ENCODE results near the gene MRPL38. TPM values are rescaled to one million over a fixed set of nuclear protein-coding genes. Genes with fewer than 3 reads are reported as not detected.

The MRPL38 gene
- total and polyA plus RNA-seq, 2 of the 8 experiments (the other 6 are each of a cell fraction or from before 2014, with no cell fraction given), result 78.4 to 125 TPM

GRCh38 chr17:75941442-75941819 is 36.7 kb upstream of the MRPL38 start:
- no peak overlapping the region for H4K8ac ChIP-seq (ENCODE audit: extremely low read depth, insufficient read depth, low read length)
- peaks cover 4% of the 10 kb centered on the region; the same call in 1 of the 2 replicates for H3K23me2 ChIP-seq (ENCODE audit: low read depth, low read length)
- no peak overlapping the region for H3K56ac ChIP-seq (replicated peaks; ENCODE audit: insufficient read length, low read depth, low read length)
- no peak overlapping the region for H2BK120ac ChIP-seq (replicated peaks; ENCODE audit: low read depth, low read length)
- no peak overlapping the region for H2BK5ac ChIP-seq (ENCODE audit: low read depth, low read length)
- H2BK20ac ChIP-seq (ENCODE audit: low read length), result no peak overlapping the region
- H2AK5ac ChIP-seq (ENCODE audit: low read depth, low read length), result no peak overlapping the region
- no peak for DNase-seq (ENCODE audit: low read depth in 1 of 2, low spot score in 2 of 2)
- CTCF ChIA-PET (ENCODE audit: partially characterized antibody), result interaction anchor here (0.7 to 1.3 kb wide), 4 partner anchors 26 to 444 kb away, joined by 3 to 4 read pairs (median 3); partner anchors contain the start of gene SPHK1
- peak overlapping the region; percentile 62 to 73 for H3K4me2 ChIP-seq (ENCODE audit: insufficient read depth in 1 of 2, low read depth in 2 of 2, low read length in 2 of 2)
- H3K23ac ChIP-seq (ENCODE audit: insufficient read length), result no peak overlapping the region
- H3K4me1 ChIP-seq (replicated peaks in 1 of 4; ENCODE audit: control insufficient read depth in 3 of 4, insufficient read depth in 4 of 4, low read length in 3 of 4), result peaks cover 0 to 3% (median 2%) of the 10 kb centered on the region in 4 experiments; a peak in 3 of 7 replicates
- H2AFZ ChIP-seq (ENCODE audit: low read length), result no peak overlapping the region
- no peak overlapping the region for H4K5ac ChIP-seq (ENCODE audit: insufficient read length, low read depth, low read length)
- peak overlapping the region in 3 of 4 experiments; percentile 55 to 81 (median 74); a peak in 5 of 8 replicates for H3K4me3 ChIP-seq (ENCODE audit: extremely low read depth in 1 of 4, insufficient read depth in 2 of 4, low read depth in 3 of 4, low read length in 4 of 4)
- no peak overlapping the region for H3K14ac ChIP-seq (ENCODE audit: insufficient read length)
- no peak for TF ChIP-seq CTBP2 (IDR thresholded peaks at IDR 0.05; ENCODE audit: borderline replicate concordance, insufficient read depth, insufficient read length, low read length)
- no peak for TF ChIP-seq FOSL1 (IDR thresholded peaks at IDR 0.05; ENCODE audit: insufficient read depth, low read depth, low read length)
- no peak for TF ChIP-seq YY1 (IDR thresholded peaks at IDR 0.05; ENCODE audit: low read depth, low read length)
- no peak for TF ChIP-seq HDAC6 (IDR thresholded peaks at IDR 0.05; ENCODE audit: low read depth, low read length)
- no peak for TF ChIP-seq NANOG (IDR thresholded peaks at IDR 0.05; ENCODE audit: insufficient read depth, low read depth, low read length, poor library complexity, severe bottlenecking)
- TF ChIP-seq ASH2L (IDR thresholded peaks at IDR 0.05; ENCODE audit: low read length), result no peak
- no peaks in the 10 kb centered on the region for H4K20me1 ChIP-seq (replicated peaks in 1 of 2; ENCODE audit: control insufficient read depth in 1 of 2, insufficient read depth in 2 of 2, low read length in 2 of 2)
- H3K79me2 ChIP-seq (ENCODE audit: control insufficient read depth in 1 of 2, insufficient read depth in 2 of 2, low read length in 2 of 2), result no peaks in the 10 kb centered on the region
- POLR2A ChIA-PET (ENCODE audit: partially characterized antibody), result interaction anchor here (0.5 to 2.7 kb wide), 19 partner anchors 10 to 193 kb away, joined by 3 to 8 read pairs (median 4); partner anchors contain the start of genes ACOX1, TEN1 and TRIM65
- no peaks in the 10 kb centered on the region for H3K79me1 ChIP-seq (ENCODE audit: low read depth, low read length)
- no peak for FAIRE-seq
- H4K91ac ChIP-seq (replicated peaks; ENCODE audit: insufficient read length, low read length), result no peak overlapping the region
- no peak overlapping the region for H3K4ac ChIP-seq (replicated peaks; ENCODE audit: insufficient read length, low read depth, low read length)
- H2BK15ac ChIP-seq (ENCODE audit: low read length), result no peak overlapping the region
- no peaks in the 10 kb centered on the region for H3K9me3 ChIP-seq (ENCODE audit: insufficient read depth in 2 of 2, low read depth in 1 of 2, low read length in 1 of 2)
- no peaks in the 10 kb centered on the region for H3K27me3 ChIP-seq (replicated peaks in 1 of 4; ENCODE audit: control insufficient read depth in 3 of 4, extremely low read depth in 1 of 4, insufficient read depth in 3 of 4, low read length in 3 of 4)
- H2BK12ac ChIP-seq (ENCODE audit: low read depth, low read length), result no peak overlapping the region
- no peak overlapping the region for H3K27ac ChIP-seq (ENCODE audit: low read depth, low read length)
- H3K9ac ChIP-seq (replicated peaks in 1 of 4; ENCODE audit: extremely low read depth in 1 of 4, low read depth in 3 of 4, low read length in 3 of 4), result no peak overlapping the region
- no peak overlapping the region; the same call in 1 of the 2 replicates for H3K18ac ChIP-seq (ENCODE audit: extremely low read depth, low read length)
- H3K36me3 ChIP-seq (ENCODE audit: control insufficient read depth in 2 of 4, insufficient read depth in 4 of 4, low read length in 3 of 4), result peaks cover 0 to 12% (median 3%) of the 10 kb centered on the region in 4 experiments; a peak in 4 of 8 replicates
- WGBS, 2 experiments (ENCODE audit: extremely low coverage in 1 of 2, insufficient coverage in 1 of 2, insufficient read length in 1 of 2, insufficient replicate concordance in 2 of 2, low coverage in 1 of 2, low lambda C conversion rate in 2 of 2, missing lambda C conversion rate in 1 of 2), result 77% methylated on average over 6 of the region's 6 CpGs; no CpG with 5 or more reads in 1 of the 2 experiments
